Body of pancreas (tissue), 4 donors: ENCODE results near the gene ADGRB3.

Experiments
- POLR2A ChIP-seq, 3 donors: fragments of 450-650 bp; IDR thresholded peaks; one replicate each; pipeline ENCODE4 v1.6.1; 2016; ENCODE audit warnings: antibody characterized with exemption in 3 of 3, mild to moderate bottlenecking in 2 of 3
- TF ChIP-seq, protein P1 (sequence below), 7 experiments: fragments of 450-650 bp in 4 of 7; fragments of 200-600 bp in 3 of 7; sonication (generic) in 3 of 7; IDR thresholded peaks; one replicate each; pipeline ENCODE4 v1.5.1; 2016 to 2019; ENCODE audit warnings: antibody characterized with exemption in 7 of 7

DNA sequence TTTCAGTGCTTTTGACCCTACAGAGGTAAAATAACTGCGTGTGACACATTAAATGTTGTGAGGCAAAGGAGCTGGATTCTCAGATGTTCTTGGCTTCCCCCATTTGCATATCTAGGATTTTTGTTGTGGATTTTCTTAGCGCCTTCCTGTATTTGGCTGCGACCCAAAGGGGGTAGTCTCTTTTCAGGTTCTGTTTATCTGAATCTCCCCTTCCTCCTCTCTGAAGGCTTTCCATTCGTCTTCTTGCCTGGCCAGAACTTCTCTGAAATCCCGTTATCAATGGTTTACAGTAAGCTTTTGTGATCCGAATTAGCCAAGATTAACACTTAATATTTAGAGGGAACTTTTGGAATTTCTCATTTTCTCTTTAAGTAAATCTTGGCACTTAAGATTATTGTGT is 60.8 kb downstream of the ADGRB3 start:
- TF ChIP-seq, protein P1, sequence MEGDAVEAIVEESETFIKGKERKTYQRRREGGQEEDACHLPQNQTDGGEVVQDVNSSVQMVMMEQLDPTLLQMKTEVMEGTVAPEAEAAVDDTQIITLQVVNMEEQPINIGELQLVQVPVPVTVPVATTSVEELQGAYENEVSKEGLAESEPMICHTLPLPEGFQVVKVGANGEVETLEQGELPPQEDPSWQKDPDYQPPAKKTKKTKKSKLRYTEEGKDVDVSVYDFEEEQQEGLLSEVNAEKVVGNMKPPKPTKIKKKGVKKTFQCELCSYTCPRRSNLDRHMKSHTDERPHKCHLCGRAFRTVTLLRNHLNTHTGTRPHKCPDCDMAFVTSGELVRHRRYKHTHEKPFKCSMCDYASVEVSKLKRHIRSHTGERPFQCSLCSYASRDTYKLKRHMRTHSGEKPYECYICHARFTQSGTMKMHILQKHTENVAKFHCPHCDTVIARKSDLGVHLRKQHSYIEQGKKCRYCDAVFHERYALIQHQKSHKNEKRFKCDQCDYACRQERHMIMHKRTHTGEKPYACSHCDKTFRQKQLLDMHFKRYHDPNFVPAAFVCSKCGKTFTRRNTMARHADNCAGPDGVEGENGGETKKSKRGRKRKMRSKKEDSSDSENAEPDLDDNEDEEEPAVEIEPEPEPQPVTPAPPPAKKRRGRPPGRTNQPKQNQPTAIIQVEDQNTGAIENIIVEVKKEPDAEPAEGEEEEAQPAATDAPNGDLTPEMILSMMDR (IDR thresholded peaks at IDR 0.05), result no peak
- no peak for TF ChIP-seq POLR2A (IDR thresholded peaks at IDR 0.05)
